Type B pancreatic cell (in vitro differentiated cells): Measurements from ENCODE around the gene STH. TPM values are rescaled to one million over a fixed set of nuclear protein-coding genes. Genes with fewer than 3 reads are reported as not detected.

Experiments
- DNase-seq: peaks from one replicate; pipeline ENCODE4 v3.0.0; 2021; ENCODE audit warnings: mixed read lengths; ENCODE audit not compliant: unreplicated experiment; ENCODE audit errors: extremely low spot score
- H3K27ac Mint-ChIP-seq: 2 replicates; pipeline ENCODE4 v1.8.0; 2021; ENCODE audit warnings: mild to moderate bottlenecking, mixed read lengths
- H3K27me3 Mint-ChIP-seq: 2 replicates; pipeline ENCODE4 v1.8.0; 2021; ENCODE audit warnings: mixed read lengths
- H3K36me3 Mint-ChIP-seq: 2 replicates; pipeline ENCODE4 v1.8.0; 2021; ENCODE audit warnings: mixed read lengths
- H3K4me1 Mint-ChIP-seq: one replicate; pipeline ENCODE4 v1.8.0; 2021; ENCODE audit warnings: mixed read lengths; ENCODE audit not compliant: unreplicated experiment
- H3K4me3 Mint-ChIP-seq: 2 replicates; pipeline ENCODE4 v1.8.0; 2021; ENCODE audit warnings: mild to moderate bottlenecking, mixed read lengths
- H3K9me3 Mint-ChIP-seq: 2 replicates; pipeline ENCODE4 v1.8.0; 2021; ENCODE audit warnings: mixed read lengths
- CTCF ChIP-seq: fragments of 200-600 bp; sonication (generic); conservative IDR thresholded peaks from 2 replicates; pipeline ENCODE4 v1.5.0; 2021; ENCODE audit warnings: antibody characterized with exemption, mild to moderate bottlenecking
- total RNA-seq: library from RNA; stranded (reverse); gene quantifications from 2 replicates; pipeline ENCODE4 v1.2.1, GENCODE V29; 2021; ENCODE audit warnings: low replicate concordance

The STH gene
- total RNA-seq, 1 donor from 2014 or later: not detected

GRCh38 chr17:45981306-45981705, 17.7 kb upstream of the STH start:
- peaks cover 6% of the 10 kb centered on the region for H3K4me1 Mint-ChIP-seq
- H3K27ac Mint-ChIP-seq: no peak overlapping the region
- no peak overlapping the region for H3K4me3 Mint-ChIP-seq
- DNase-seq: no peak
- no peak for TF ChIP-seq CTCF
- no peaks in the 10 kb centered on the region for H3K9me3 Mint-ChIP-seq
- no peaks in the 10 kb centered on the region for H3K36me3 Mint-ChIP-seq
- no peaks in the 10 kb centered on the region for H3K27me3 Mint-ChIP-seq

GRCh38 chr17:45982791-45983613, 16.0 kb upstream of the STH start:
- DNase-seq: no peak
- H3K27me3 Mint-ChIP-seq: no peaks in the 10 kb centered on the region
- H3K9me3 Mint-ChIP-seq: no peaks in the 10 kb centered on the region
- H3K27ac Mint-ChIP-seq: no peak overlapping the region
- H3K4me3 Mint-ChIP-seq: no peak overlapping the region
- H3K36me3 Mint-ChIP-seq: no peaks in the 10 kb centered on the region
- peaks cover 6% of the 10 kb centered on the region for H3K4me1 Mint-ChIP-seq
- TF ChIP-seq CTCF: no peak

GRCh38 chr17:45983614-45984310, 15.3 kb upstream of the STH start:
- Mint-ChIP-seq H3K4me1 (peaks cover 6% of the 10 kb centered on the region), H3K4me3 (no peak overlapping the region), H3K36me3 (no peaks in the 10 kb centered on the region), H3K27me3 (no peaks in the 10 kb centered on the region), H3K9me3 (no peaks in the 10 kb centered on the region), H3K27ac (no peak overlapping the region)
- DNase-seq: no peak
- TF ChIP-seq CTCF: no peak

GRCh38 chr17:45984368-45984767, 14.7 kb upstream of the STH start:
- Mint-ChIP-seq H3K36me3 (no peaks in the 10 kb centered on the region), H3K27me3 (no peaks in the 10 kb centered on the region), H3K4me3 (no peak overlapping the region)

GRCh38 chr17:45985447-45985846, 13.6 kb upstream of the STH start:
- TF ChIP-seq CTCF: no peak
- Mint-ChIP-seq H3K4me1 (no peaks in the 10 kb centered on the region), H3K9me3 (no peaks in the 10 kb centered on the region), H3K36me3 (no peaks in the 10 kb centered on the region), H3K4me3 (no peak overlapping the region), H3K27me3 (no peaks in the 10 kb centered on the region), H3K27ac (no peak overlapping the region)
- DNase-seq: no peak

More at GRCh38 chr17:45984368-45984767, 14.7 kb upstream of the STH start:
- DNase-seq: no peak
- no peaks in the 10 kb centered on the region for H3K9me3 Mint-ChIP-seq
- TF ChIP-seq CTCF: no peak
- peaks cover 4% of the 10 kb centered on the region for H3K4me1 Mint-ChIP-seq
- no peak overlapping the region for H3K27ac Mint-ChIP-seq
